GM18526 (cell line): ENCODE data around the gene OTOG.

ENCODE experiments used
- POLR2A ChIP-seq: IDR thresholded peaks from 3 replicates; pipeline ENCODE4 v1.6.1; 2011; ENCODE audit not compliant: insufficient read length; ENCODE audit errors: extremely low read depth

Gene OTOG

GRCh38 chr11:17528181-17528691, 18.8 kb upstream of the OTOG start:
- TF ChIP-seq POLR2A = no peak

- no peak for TF ChIP-seq POLR2A
Measured at GRCh38 chr11:17528906-17529843, 17.9 kb upstream of the OTOG start.

- no peak for TF ChIP-seq POLR2A
Measured at GRCh38 chr11:17529844-17530185, 17.2 kb upstream of the OTOG start.

GRCh38 chr11:17531071-17531600, 15.9 kb upstream of the OTOG start:
- TF ChIP-seq POLR2A = no peak

- TF ChIP-seq POLR2A = no peak
Measured at GRCh38 chr11:17531636-17532113, 15.4 kb upstream of the OTOG start.

- no peak for TF ChIP-seq POLR2A
Measured at GRCh38 chr11:17532784-17533183, 14.3 kb upstream of the OTOG start.

- no peak for TF ChIP-seq POLR2A
Measured at GRCh38 chr11:17533341-17533740, 13.7 kb upstream of the OTOG start.

- TF ChIP-seq POLR2A = no peak
Measured at GRCh38 chr11:17533778-17534415, 13.2 kb upstream of the OTOG start.

- TF ChIP-seq POLR2A = no peak
Measured at GRCh38 chr11:17535488-17535887, 11.6 kb upstream of the OTOG start.

- no peak for TF ChIP-seq POLR2A
Measured at GRCh38 chr11:17537261-17537660, 9.8 kb upstream of the OTOG start.

GRCh38 chr11:17538054-17538453, 9.0 kb upstream of the OTOG start:
- no peak for TF ChIP-seq POLR2A

- no peak for TF ChIP-seq POLR2A
Measured at GRCh38 chr11:17538731-17539130, 8.3 kb upstream of the OTOG start.

- TF ChIP-seq POLR2A = no peak
Measured at GRCh38 chr11:17540807-17541206, 6.3 kb upstream of the OTOG start.

GRCh38 chr11:17541330-17541885, 5.7 kb upstream of the OTOG start:
- no peak for TF ChIP-seq POLR2A

GRCh38 chr11:17542249-17542648, 4.8 kb upstream of the OTOG start:
- TF ChIP-seq POLR2A = no peak

GRCh38 chr11:17543041-17543440, 4.0 kb upstream of the OTOG start:
- TF ChIP-seq POLR2A = no peak
